ENCODE results near the gene ARHGEF19.
"Not testable (repeated sequence)": the region's sequence is repeated elsewhere in the genome, so short reads cannot be mapped to it uniquely, and the experiment has no call there.

ARHGEF19 gene

DNA sequence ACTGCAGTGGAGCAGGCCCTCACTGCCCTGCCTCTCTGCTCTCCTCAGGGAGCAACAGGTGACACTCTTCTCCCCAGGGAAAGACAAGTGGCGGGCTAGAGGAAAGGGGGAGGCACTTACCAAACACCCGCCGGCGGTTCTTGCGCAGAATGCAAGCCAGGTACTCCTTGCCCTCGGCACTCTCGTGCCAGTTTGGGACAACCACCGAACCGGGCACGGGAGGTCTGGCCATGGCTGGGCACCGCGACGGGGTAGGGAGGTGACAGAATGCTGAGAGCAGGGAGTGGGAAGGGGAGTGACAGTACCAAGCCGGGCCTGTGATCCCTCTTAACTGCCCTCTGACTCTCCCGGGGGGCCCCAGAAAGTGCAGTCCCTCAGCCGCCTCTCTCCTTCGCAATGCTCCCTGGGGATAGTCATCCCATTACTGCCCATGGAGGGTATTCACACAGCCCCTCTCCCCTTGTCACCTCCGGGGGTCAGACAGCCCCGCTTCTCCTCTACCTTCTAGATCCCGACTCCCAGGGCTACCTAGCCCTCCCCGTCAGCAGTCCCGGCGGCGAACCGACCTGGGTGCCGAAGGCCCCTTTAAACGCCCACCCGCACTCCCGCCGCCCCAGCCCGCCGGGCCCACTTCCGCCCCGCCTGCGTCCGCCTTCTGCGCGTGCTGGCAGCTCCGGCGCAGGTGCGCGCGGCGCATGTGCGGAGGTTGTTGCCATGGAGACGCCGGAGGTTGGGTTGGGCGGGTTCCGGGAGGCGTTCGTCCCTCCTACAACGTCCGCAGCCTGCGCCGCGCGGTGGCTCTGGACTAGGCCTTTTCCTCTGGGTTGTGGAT, 24.3 kb upstream of the ARHGEF19 start, which contains the start of gene CPLANE2:
Gene CPLANE2 (minus strand): TSS at position 673 of the 832 bp plus-strand sequence. CDS start 441 bp downstream, at position 232.
- Mint-ChIP-seq H3K4me3 (peak within 1 kb of the TSS; percentile 85), H3K27me3 (ENCODE audit: low read depth) (no peaks in the 10 kb centered on the region), H3K27ac (peak within 1 kb of the TSS; percentile 91)

DNA sequence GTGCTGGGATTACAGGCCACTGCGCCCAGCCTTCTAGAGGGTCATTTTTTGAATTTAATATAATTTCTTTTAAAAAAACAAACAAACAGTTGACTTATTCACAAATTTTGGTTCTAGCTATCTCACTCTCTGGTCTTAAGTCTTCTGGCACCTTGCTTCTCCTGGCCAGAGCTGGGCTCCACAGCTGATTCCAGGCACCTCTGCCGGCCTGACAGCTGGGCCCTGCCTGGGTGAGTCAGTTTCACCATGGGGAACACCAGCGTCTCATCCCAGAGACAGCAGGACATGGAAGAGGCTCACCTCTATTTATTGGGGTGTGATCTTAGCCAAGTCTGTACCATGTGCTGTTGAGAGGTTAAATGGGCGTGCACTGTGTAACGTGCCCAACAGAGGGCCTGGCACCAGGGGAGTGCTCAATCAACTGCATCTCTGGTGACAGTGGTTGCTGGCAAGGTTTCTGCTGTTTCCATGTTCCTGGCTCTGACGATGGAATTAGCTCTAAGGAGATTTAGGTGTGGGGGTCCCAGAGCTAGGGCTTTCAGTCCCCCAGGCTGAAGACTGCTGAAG, 23.6 kb upstream of the ARHGEF19 start:
- Mint-ChIP-seq H3K4me1 (ENCODE audit: low read depth) (peaks cover 19% of the 10 kb centered on the region), H3K27ac (peak overlapping the region; percentile 91), H3K4me3 (peak overlapping the region; percentile 85), H3K27me3 (ENCODE audit: low read depth) (no peaks in the 10 kb centered on the region), H3K36me3 (ENCODE audit: low read depth) (no peaks in the 10 kb centered on the region), H3K9me3 (no peaks in the 10 kb centered on the region)
- DNase-seq (ENCODE audit: low spot score): peak; percentile 16

More for the DNA sequence above, 24.3 kb upstream of the ARHGEF19 start, which contains the start of gene CPLANE2:
- Mint-ChIP-seq H3K4me1 (ENCODE audit: low read depth) (peaks cover 19% of the 10 kb centered on the region), H3K9me3 (no peaks in the 10 kb centered on the region), H3K36me3 (ENCODE audit: low read depth) (no peaks in the 10 kb centered on the region)
- peak; percentile 97 for DNase-seq (ENCODE audit: low spot score)

DNA sequence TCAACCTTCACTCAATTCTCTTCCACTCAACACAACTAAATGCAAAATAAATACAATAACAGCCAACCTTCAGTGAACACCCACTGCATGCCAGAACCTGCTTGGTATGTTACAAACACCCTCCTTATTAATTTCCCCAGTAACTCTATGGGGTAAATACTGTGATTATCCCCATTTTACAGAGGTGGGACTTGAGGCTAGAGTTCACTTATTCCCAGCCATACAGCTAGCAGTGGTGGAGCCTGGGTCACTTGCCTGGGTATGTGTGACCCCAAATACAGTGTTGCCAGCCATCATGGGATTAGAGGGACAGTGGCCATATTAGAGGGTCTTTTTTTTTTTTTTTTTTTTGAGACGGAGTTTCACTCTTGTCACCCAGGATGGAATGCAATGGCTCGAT, 22.9 kb upstream of the ARHGEF19 start:
- Mint-ChIP-seq H3K4me3 (no peak overlapping the region), H3K36me3 (ENCODE audit: low read depth) (no peaks in the 10 kb centered on the region), H3K9me3 (no peaks in the 10 kb centered on the region), H3K4me1 (ENCODE audit: low read depth) (peaks cover 19% of the 10 kb centered on the region), H3K27ac (no peak overlapping the region), H3K27me3 (ENCODE audit: low read depth) (no peaks in the 10 kb centered on the region)
- DNase-seq (ENCODE audit: low spot score): no peak

DNA sequence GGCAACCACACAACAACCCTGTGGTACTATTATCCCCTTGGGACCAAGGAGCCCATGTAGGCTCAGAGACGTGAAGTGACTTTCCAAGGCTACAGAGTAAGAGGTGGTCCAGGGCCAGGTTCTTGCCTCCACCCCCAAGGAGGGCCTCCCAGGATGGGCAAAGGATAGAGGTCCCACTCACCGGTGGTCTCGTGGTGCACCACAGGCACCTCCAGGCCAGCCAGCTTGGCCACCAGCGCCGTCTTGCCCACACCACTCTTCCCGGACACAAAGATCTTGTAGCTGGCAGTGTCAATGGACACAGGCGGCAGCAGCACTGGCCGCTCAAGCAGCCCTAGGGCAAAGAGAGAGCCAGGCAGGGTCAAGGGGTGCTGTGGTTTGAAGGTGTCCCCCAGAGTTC, 21.0 kb upstream of the ARHGEF19 start:
- Mint-ChIP-seq H3K36me3 (ENCODE audit: low read depth) (no peaks in the 10 kb centered on the region), H3K4me3 (no peak overlapping the region)

DNA sequence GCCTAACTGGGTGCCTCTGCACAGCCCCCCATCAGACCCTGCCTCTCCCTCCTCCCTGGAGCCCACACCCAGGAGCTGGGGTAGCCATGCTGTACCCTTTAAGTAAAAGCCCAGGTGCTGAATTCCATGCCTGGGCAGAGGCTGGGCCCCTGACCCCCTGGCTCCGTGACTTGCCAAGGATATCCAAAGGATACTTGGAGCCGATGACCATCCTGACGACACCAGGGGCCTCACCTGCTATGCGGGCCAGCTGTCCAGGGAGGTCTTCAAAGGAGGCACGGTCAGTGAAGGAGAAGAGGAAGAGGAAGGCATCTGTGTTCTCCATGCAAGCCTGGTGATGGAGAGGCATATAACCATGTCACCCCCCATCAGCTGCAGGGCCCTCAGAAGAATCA, 19.9 kb upstream of the ARHGEF19 start:
- Mint-ChIP-seq H3K4me1 (ENCODE audit: low read depth) (peaks cover 11% of the 10 kb centered on the region), H3K27me3 (ENCODE audit: low read depth) (peaks cover 17% of the 10 kb centered on the region), H3K9me3 (no peaks in the 10 kb centered on the region), H3K36me3 (ENCODE audit: low read depth) (no peaks in the 10 kb centered on the region), H3K4me3 (no peak overlapping the region), H3K27ac (no peak overlapping the region)
- no peak for DNase-seq (ENCODE audit: low spot score)

More for the DNA sequence above, 21.0 kb upstream of the ARHGEF19 start:
- Mint-ChIP-seq H3K27me3 (ENCODE audit: low read depth) (peaks cover 6% of the 10 kb centered on the region), H3K27ac (no peak overlapping the region), H3K4me1 (ENCODE audit: low read depth) (peaks cover 16% of the 10 kb centered on the region), H3K9me3 (no peaks in the 10 kb centered on the region)
- no peak for DNase-seq (ENCODE audit: low spot score)

DNA sequence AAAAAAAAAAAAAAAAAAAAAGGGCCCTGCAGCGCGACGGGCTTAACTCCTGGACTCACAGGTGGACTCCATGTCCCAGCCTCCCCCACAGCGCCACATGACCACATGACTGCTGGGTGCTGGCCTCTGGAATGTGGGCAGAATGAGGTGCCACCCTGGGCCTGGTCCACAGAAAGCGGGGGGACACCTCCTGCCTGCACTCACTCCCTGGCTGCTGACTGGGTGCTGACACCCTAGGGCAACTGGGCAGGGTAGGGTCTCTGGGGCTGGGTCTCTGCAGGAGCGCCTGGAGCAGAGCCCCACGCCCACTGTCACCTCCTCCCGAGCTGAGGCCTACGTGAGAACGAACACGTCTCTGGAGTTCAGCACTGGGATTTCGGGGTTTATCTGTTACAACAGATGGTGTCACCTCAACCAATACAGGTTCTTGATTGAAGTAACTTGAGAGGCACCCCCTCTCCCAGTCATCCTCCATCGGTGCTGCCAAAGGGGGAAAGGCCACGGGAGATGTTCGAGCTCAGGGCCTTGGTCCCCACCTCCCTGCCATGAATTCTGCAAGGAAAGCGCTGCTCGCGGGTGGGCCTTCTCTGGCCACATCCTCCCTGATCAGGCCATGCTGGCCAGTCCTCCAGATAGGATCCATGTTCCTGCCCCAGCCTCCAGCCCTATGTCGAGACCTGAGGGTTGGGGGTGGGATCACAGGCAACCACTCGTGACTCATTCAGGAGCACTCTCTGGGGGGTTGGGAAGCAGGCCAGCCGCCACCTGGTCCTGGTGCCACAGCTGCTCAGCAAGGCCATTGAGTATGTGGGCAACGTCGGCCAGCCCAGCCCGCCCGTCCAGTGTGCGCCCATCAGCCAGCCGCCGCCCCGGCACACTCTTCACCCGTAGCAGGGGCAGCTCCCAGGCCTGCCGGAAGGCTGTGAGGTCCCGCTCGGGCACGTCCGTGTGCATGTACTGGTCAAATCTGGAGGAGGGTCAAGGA, 19.2 kb upstream of the ARHGEF19 start:
- Mint-ChIP-seq H3K36me3 (ENCODE audit: low read depth) (no peaks in the 10 kb centered on the region), H3K27ac (no peak overlapping the region), H3K9me3 (no peaks in the 10 kb centered on the region), H3K4me3 (no peak overlapping the region), H3K27me3 (ENCODE audit: low read depth) (peaks cover 21% of the 10 kb centered on the region), H3K4me1 (ENCODE audit: low read depth) (peaks cover 9% of the 10 kb centered on the region)
- DNase-seq (ENCODE audit: low spot score): no peak

DNA sequence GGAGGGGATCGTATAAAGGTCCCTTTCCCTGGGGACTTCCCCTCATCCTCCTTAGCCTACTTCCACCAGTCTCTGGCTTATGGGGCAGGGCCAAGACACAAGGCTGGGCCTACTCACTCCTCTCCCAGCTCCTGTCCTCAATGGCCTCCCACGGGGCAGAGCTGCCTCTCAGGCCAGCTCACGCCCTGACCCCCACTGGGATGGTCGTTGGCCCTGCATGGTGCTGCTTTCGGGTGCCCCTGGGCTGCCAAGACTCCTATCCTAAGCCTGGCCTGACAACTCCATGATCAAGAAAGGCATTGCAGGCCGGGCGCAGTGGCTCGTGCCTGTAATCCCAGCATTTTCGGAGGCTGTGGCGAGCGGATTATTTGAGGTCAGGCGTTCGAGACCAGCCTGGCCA, 18.3 kb upstream of the ARHGEF19 start:
- DNase-seq (ENCODE audit: low spot score): no peak
- H3K27ac Mint-ChIP-seq: no peak overlapping the region
- H3K4me3 Mint-ChIP-seq: no peak overlapping the region
- H3K9me3 Mint-ChIP-seq: no peaks in the 10 kb centered on the region
- H3K4me1 Mint-ChIP-seq (ENCODE audit: low read depth): peaks cover 3% of the 10 kb centered on the region
- H3K36me3 Mint-ChIP-seq (ENCODE audit: low read depth): no peaks in the 10 kb centered on the region
- peaks cover 29% of the 10 kb centered on the region for H3K27me3 Mint-ChIP-seq (ENCODE audit: low read depth)

DNA sequence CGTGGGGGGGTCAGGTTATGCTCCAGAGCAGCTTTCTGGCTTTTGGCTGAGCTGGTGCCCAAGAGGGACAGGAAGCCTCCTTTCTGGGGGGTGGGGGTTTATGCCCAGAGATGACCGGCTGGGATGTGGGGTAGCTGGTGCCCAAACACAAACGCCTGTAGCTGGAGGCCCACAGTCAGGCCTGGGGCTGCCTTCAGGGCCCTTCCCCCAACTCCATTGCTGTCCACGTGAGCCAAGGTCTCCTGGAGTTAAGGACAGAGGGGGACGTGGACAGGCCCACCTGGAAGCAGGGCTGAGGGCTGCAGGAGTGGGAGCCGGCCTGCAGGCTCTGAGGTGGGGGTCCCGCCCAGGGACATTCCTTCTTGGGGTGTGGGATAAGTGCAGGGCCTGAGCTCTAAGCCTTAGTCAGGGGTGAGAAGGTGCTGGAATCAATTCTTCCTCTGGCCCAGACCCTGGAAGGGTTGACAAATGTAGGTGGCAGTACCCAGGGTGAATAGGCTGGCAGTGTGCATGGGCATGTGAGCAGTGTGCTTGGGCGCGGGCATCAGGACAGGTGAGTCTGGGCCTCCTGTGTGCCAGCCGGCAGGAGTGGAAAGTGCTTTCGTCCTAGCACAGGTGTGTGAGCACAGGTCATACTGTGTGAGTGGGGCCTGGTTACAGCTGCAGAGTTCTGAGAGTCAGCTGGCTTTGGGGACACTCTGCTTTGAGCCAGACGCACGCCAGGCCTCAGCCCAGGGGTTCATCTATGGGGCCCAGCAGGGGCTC, 17.7 kb upstream of the ARHGEF19 start:
- no peak for DNase-seq (ENCODE audit: low spot score)
- Mint-ChIP-seq H3K4me1 (ENCODE audit: low read depth) (peaks cover 2% of the 10 kb centered on the region), H3K27me3 (ENCODE audit: low read depth) (peaks cover 31% of the 10 kb centered on the region), H3K27ac (no peak overlapping the region), H3K4me3 (no peak overlapping the region), H3K36me3 (ENCODE audit: low read depth) (no peaks in the 10 kb centered on the region), H3K9me3 (no peaks in the 10 kb centered on the region)

DNA sequence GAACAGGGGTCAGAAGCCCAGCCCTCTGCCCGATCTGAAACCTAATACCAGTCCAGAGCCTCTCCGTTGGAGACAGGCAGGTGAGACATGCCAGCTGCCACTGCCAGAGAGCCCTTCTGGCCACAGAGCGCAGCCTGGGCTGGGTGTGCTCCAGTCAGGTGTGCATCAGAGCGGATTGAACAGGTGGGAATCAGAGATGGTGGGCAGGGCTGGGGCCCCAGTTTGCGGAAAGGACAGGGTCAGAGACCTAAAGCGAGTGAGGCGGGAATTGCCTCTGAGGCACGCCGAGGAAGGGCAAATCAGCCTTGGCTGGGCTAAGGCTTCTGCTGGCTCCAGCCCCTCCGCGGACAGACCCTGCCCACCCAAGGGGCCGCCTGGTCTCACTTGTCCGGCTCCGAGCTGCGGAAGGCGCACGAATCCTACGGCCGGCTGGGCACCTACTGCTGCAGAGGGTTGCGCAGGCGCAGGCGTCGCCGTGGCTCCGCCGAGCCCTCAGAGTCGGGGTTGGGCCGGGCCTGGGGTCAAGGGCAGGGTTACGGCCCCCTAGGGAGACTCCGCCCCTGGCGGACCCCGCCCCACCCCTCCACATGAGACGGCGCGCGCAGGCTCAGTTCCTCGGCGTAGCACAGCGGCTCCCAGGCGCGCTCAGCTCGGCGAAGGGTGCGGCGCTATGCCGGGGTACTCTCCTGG, 14.2 kb upstream of the ARHGEF19 start:
- DNase-seq (ENCODE audit: low spot score): no peak
- Mint-ChIP-seq H3K27ac (no peak overlapping the region), H3K36me3 (ENCODE audit: low read depth) (no peaks in the 10 kb centered on the region), H3K4me1 (ENCODE audit: low read depth) (peaks cover 2% of the 10 kb centered on the region), H3K4me3 (no peak overlapping the region), H3K27me3 (ENCODE audit: low read depth) (peaks cover 38% of the 10 kb centered on the region), H3K9me3 (no peaks in the 10 kb centered on the region)

DNA sequence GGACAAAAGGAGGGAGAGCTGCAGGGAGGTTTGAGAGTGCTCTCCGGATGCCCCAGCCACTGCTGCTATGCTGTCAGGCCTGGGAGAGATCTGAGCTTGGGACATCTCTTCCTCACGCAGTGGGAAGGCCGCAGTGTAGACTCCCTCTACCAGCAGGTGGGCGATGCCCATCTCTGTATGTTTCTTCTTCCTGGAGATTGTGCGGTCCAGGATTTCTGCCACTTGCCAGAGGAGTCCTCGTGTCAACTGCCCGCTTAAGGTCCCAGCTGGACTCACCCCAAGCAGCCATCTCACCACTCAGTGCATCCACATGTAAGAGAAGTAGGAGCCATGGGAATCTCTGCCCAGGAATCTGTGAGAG, 13.7 kb upstream of the ARHGEF19 start:
- Mint-ChIP-seq H3K4me1 (ENCODE audit: low read depth) (peaks cover 2% of the 10 kb centered on the region), H3K4me3 (no peak overlapping the region), H3K27ac (no peak overlapping the region), H3K9me3 (no peaks in the 10 kb centered on the region), H3K36me3 (ENCODE audit: low read depth) (no peaks in the 10 kb centered on the region), H3K27me3 (ENCODE audit: low read depth) (peaks cover 41% of the 10 kb centered on the region)
- no peak for DNase-seq (ENCODE audit: low spot score)

DNA sequence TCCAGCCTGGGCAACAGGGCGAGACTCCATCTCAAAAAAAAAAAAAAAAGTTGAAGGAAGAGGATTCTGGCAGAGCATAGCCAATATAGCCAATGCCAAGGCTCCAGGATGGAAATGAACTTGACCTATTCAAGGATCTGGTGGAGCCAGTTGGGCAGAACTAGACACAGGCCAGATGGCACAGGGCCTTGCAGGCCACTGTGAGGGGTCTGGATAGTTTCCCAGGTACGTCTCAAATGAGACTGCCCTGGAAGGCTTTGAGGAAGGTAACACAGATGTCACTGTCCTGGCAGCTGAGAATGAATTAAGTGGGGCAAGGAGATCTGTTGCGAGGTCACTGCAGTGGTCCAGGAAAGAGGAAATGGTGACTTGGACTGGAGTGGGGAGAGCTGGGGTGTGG, 12.0 kb upstream of the ARHGEF19 start:
- DNase-seq (ENCODE audit: low spot score): no peak
- no peak overlapping the region for H3K27ac Mint-ChIP-seq
- no peaks in the 10 kb centered on the region for H3K36me3 Mint-ChIP-seq (ENCODE audit: low read depth)
- H3K27me3 Mint-ChIP-seq (ENCODE audit: low read depth): peaks cover 41% of the 10 kb centered on the region
- H3K4me3 Mint-ChIP-seq: no peak overlapping the region
- H3K4me1 Mint-ChIP-seq (ENCODE audit: low read depth): peaks cover 10% of the 10 kb centered on the region
- H3K9me3 Mint-ChIP-seq: no peaks in the 10 kb centered on the region

DNA sequence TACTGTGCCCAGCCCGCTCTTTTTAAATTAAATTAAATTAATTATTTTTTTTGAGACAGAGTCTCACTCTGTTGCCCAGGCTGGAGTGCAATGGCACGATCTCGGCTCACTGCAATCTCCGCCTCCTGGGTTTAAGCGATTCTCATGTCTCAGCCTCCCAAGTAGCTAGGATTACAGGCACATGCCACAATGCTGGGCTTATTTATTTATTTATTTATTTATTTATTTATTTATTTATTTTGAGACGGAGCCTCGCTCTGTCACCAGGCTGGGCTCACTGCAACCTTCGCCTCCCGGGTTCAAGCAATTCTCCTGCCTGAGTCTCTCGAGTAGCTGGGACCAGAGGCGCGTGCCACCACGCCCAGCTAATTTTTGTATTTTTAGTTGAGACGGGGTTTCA, 10.3 kb upstream of the ARHGEF19 start:
- peaks cover 28% of the 10 kb centered on the region for H3K27me3 Mint-ChIP-seq (ENCODE audit: low read depth)
- H3K4me1 Mint-ChIP-seq (ENCODE audit: low read depth): peaks cover 14% of the 10 kb centered on the region
- not testable (repeated sequence) for H3K4me3 Mint-ChIP-seq; H3K36me3 Mint-ChIP-seq (ENCODE audit: low read depth); H3K27ac Mint-ChIP-seq; DNase-seq (ENCODE audit: low spot score); H3K9me3 Mint-ChIP-seq

DNA sequence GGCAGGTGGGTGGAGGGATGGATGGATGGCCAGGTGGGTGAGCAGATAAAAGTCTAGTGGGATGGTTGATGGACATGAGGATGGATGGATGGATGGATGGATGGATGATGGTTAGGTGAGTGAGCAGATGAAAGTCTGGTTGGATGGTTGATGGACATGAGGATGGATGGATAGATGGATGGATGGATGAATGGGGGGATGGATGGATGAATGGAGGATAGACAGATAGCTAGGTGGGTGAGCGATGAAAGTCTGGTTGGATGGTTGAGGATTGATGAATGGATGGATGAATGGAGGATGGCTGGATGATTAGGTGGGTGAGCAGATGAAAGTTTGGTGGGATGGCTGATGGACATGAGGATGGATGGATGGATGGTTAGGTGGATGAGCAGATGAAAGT, 9.0 kb upstream of the ARHGEF19 start:
- Mint-ChIP-seq H3K27ac (no peak overlapping the region), H3K4me3 (no peak overlapping the region), H3K4me1 (ENCODE audit: low read depth) (peaks cover 16% of the 10 kb centered on the region), H3K36me3 (ENCODE audit: low read depth) (no peaks in the 10 kb centered on the region), H3K27me3 (ENCODE audit: low read depth) (peaks cover 19% of the 10 kb centered on the region), H3K9me3 (no peaks in the 10 kb centered on the region)
- no peak for DNase-seq (ENCODE audit: low spot score)

Data from T-helper 2 cell treated with Interferon-gamma antibody and Interleukin-4, amounts not matched to agents 5 μg/mL and 100 μg/mL, for 36 hours (primary cell).